ENCODE data around the gene ANKRD40.

Gene ANKRD40

GRCh38 chr17:50685334-50685665 is 22.4 kb downstream of the ANKRD40 start:
- DNase-seq, result no peak

- DNase-seq, result peak; percentile 29
Measured at GRCh38 chr17:50684612-50685333, 22.9 kb downstream of the ANKRD40 start.

GRCh38 chr17:50684288-50684611 is 23.5 kb downstream of the ANKRD40 start:
- no peak for DNase-seq

GRCh38 chr17:50683434-50684287 is 24.1 kb downstream of the ANKRD40 start:
- peak; percentile 35 for DNase-seq

- DNase-seq, result no peak
Measured at GRCh38 chr17:50682938-50683337, 24.8 kb downstream of the ANKRD40 start.

- peak; percentile 24 for DNase-seq
Measured at GRCh38 chr17:50682441-50682840, 25.3 kb downstream of the ANKRD40 start.

GRCh38 chr17:50681263-50682200 is 26.2 kb downstream of the ANKRD40 start:
- DNase-seq, result peak; percentile 78

- DNase-seq, result peak; percentile 34
Measured at GRCh38 chr17:50680543-50681262, 27.0 kb downstream of the ANKRD40 start.

- DNase-seq, result no peak
Measured at GRCh38 chr17:50680126-50680525, 27.6 kb downstream of the ANKRD40 start.

- DNase-seq, result peak; percentile 29
Measured at GRCh38 chr17:50679008-50679544, 28.6 kb downstream of the ANKRD40 start.

GRCh38 chr17:50677851-50678375 is 29.8 kb downstream of the ANKRD40 start:
- DNase-seq, result no peak

- DNase-seq, result no peak
Measured at GRCh38 chr17:50676065-50676975, 31.4 kb downstream of the ANKRD40 start.

- DNase-seq, result no peak
Measured at GRCh38 chr17:50675627-50676026, 32.1 kb downstream of the ANKRD40 start.

- no peak for DNase-seq
Measured at GRCh38 chr17:50675190-50675589, 32.5 kb downstream of the ANKRD40 start.

GRCh38 chr17:50672831-50673551 is 34.7 kb downstream of the ANKRD40 start:
- DNase-seq, result no peak

- DNase-seq, result no peak
Measured at GRCh38 chr17:50672071-50672470, 35.6 kb downstream of the ANKRD40 start.

- no peak for DNase-seq
Measured at GRCh38 chr17:50668838-50669581, 38.7 kb downstream of the ANKRD40 start.

- DNase-seq, result no peak
Measured at GRCh38 chr17:50668025-50668837, 39.5 kb downstream of the ANKRD40 start.
